ENCODE data around the gene THEMIS. TPM values are rescaled to one million over a fixed set of nuclear protein-coding genes. Genes with fewer than 3 reads are reported as not detected.

The THEMIS gene
- total RNA-seq, 2 donors from 2014 or later: not detected

GRCh38 chr6:127686084-127686483, 214.8 kb downstream of the THEMIS start:
- Histone ChIP-seq H3K27me3 (ENCODE audit: control insufficient read depth, insufficient read depth, low read length, poor library complexity, severe bottlenecking) (no peaks in the 10 kb centered on the region), H3K9me3 (ENCODE audit: control insufficient read depth, low read length) (no peaks in the 10 kb centered on the region), H3K9ac (ENCODE audit: extremely low read depth, low read length, poor library complexity, severe bottlenecking) (no peak overlapping the region), H3K4me3 (ENCODE audit: low read length) (no peak overlapping the region), H3K36me3 (ENCODE audit: control insufficient read depth, insufficient read depth, low read length) (no peaks in the 10 kb centered on the region), H3K27ac (ENCODE audit: low read depth, low read length) (no peak overlapping the region), H3K4me1 (ENCODE audit: control insufficient read depth, insufficient read depth, low read length) (no peaks in the 10 kb centered on the region)
- H3K9me3 Mint-ChIP-seq: peaks cover 4% of the 10 kb centered on the region
- no peak overlapping the region for H3K4me3 Mint-ChIP-seq
- H3K4me1 Mint-ChIP-seq: no peaks in the 10 kb centered on the region
- no peak for TF ChIP-seq CTCF (conservative IDR thresholded peaks at IDR 0.05)
- peaks cover 2% of the 10 kb centered on the region for H3K27me3 Mint-ChIP-seq (ENCODE audit: insufficient read depth)
- no peaks in the 10 kb centered on the region for H3K36me3 Mint-ChIP-seq (ENCODE audit: low read depth)
- no peak for DNase-seq
- no peak overlapping the region for H3K27ac Mint-ChIP-seq

DNA sequence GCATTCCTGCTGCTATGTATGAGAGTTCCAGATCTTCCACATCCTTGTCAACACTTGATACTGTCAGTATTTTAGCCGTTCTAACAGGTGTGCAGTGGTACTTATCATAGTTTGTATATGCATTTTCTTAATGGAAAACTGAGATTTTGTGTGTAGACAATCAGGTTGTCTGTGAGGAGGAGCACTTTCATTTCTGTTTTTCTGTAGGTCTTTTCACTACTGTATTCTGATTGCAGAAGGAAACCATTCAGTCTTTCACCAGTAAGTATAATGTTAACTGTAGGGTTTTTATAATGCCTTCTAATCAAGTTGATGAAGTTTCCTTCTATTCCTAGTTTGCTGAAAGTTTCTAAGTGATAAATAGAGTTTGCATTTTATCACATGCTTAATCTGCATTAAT, 216.4 kb downstream of the THEMIS start:
- H3K27me3 Mint-ChIP-seq (ENCODE audit: insufficient read depth): peaks cover 2% of the 10 kb centered on the region
- DNase-seq: no peak
- Histone ChIP-seq H3K9me3 (ENCODE audit: control insufficient read depth, low read length) (no peaks in the 10 kb centered on the region), H3K9ac (ENCODE audit: extremely low read depth, low read length, poor library complexity, severe bottlenecking) (no peak overlapping the region), H3K36me3 (ENCODE audit: control insufficient read depth, insufficient read depth, low read length) (no peaks in the 10 kb centered on the region), H3K27ac (ENCODE audit: low read depth, low read length) (no peak overlapping the region), H3K4me1 (ENCODE audit: control insufficient read depth, insufficient read depth, low read length) (no peaks in the 10 kb centered on the region), H3K27me3 (ENCODE audit: control insufficient read depth, insufficient read depth, low read length, poor library complexity, severe bottlenecking) (no peaks in the 10 kb centered on the region), H3K4me3 (ENCODE audit: low read length) (no peak overlapping the region)
- peaks cover 4% of the 10 kb centered on the region for H3K9me3 Mint-ChIP-seq
- H3K36me3 Mint-ChIP-seq (ENCODE audit: low read depth): no peaks in the 10 kb centered on the region
- no peak overlapping the region for H3K27ac Mint-ChIP-seq
- no peak overlapping the region for H3K4me3 Mint-ChIP-seq
- no peak for TF ChIP-seq CTCF (conservative IDR thresholded peaks at IDR 0.05)
- WGBS, 2 experiments (ENCODE audit: insufficient coverage in 1 of 2, insufficient read length in 1 of 2): 89 to 100% methylated on average over 1 of the region's 1 CpG
- no peaks in the 10 kb centered on the region for H3K4me1 Mint-ChIP-seq
